Upper lobe of right lung (tissue), 1 donor: ENCODE measurements around the gene SERPINB7. TPM values are rescaled to one million over a fixed set of nuclear protein-coding genes. Genes with fewer than 3 reads are reported as not detected.
A peak's percentile ranks its signal among the peaks of the same experiment; 100 is the strongest.

Source experiments
- ATAC-seq: fragments of 200-7000 bp; cut with Tn5 transposase; one replicate; pipeline ENCODE4 v1.9.1; 2020; ENCODE audit warnings: mild to moderate bottlenecking, moderate library complexity
- DNase-seq: peaks from one replicate; pipeline ENCODE4 v3.0.0-alpha.2; 2020
- H3K27ac ChIP-seq: fragments of 200-600 bp; one replicate; pipeline ENCODE4 v1.8.0; 2022
- H3K27me3 ChIP-seq: fragments of 200-600 bp; one replicate; pipeline ENCODE4 v1.8.0; 2022; ENCODE audit warnings: mild to moderate bottlenecking
- H3K36me3 ChIP-seq: fragments of 200-600 bp; one replicate; pipeline ENCODE4 v1.8.0; 2022
- H3K4me1 ChIP-seq: fragments of 200-600 bp; one replicate; pipeline ENCODE4 v1.8.0; 2022
- H3K4me3 ChIP-seq: fragments of 200-600 bp; one replicate; pipeline ENCODE4 v1.8.0; 2022; ENCODE audit warnings: mild to moderate bottlenecking
- H3K9me3 ChIP-seq: fragments of 200-600 bp; one replicate; pipeline ENCODE4 v1.8.0; 2022
- CTCF ChIP-seq: fragments of 200-600 bp; IDR thresholded peaks from one replicate; pipeline ENCODE4 v1.8.0; 2022; ENCODE audit warnings: antibody characterized with exemption
- intact Hi-C: fragments of 100-400 bp; cut with DNase I; formaldehyde crosslinking; loops from one replicate; pipeline ENCODE4 v1.11.0; 2022
- total RNA-seq: library from RNA; stranded (reverse); fragmentation: NEBNext Ultra II Directional; extraction: Animal tissue kit (Norgen Biotek cat#: 25700); gene quantifications from one replicate; pipeline ENCODE4 v1.2.1, GENCODE V29; 2021
- donor health status: DM: no; HTN: yes; CAD: no; lungs with severe emphysema.

Gene SERPINB7
- total RNA-seq, 1 donor from 2014 or later: 0.29 TPM

GRCh38 chr18:63834471-63835113, 59.4 kb downstream of the SERPINB7 start:
- DNase-seq (no peak), ATAC-seq (no peak)
- Histone ChIP-seq H3K9me3 (no peaks in the 10 kb centered on the region), H3K4me1 (no peaks in the 10 kb centered on the region), H3K27me3 (no peaks in the 10 kb centered on the region), H3K27ac (no peak overlapping the region), H3K4me3 (no peak overlapping the region), H3K36me3 (no peaks in the 10 kb centered on the region)
- no peak for TF ChIP-seq CTCF
- intact Hi-C loops: no loop called here

- no peaks in the 10 kb centered on the region for H3K4me1 ChIP-seq
- H3K27ac ChIP-seq: no peak overlapping the region
- no peak for TF ChIP-seq CTCF
- H3K27me3 ChIP-seq: no peaks in the 10 kb centered on the region
- DNase-seq: no peak
- intact Hi-C loops: no loop called here
- no peaks in the 10 kb centered on the region for H3K36me3 ChIP-seq
- no peak overlapping the region for H3K4me3 ChIP-seq
- no peak for ATAC-seq
- H3K9me3 ChIP-seq: no peaks in the 10 kb centered on the region
Observed at GRCh38 chr18:63836456-63836855, 61.2 kb downstream of the SERPINB7 start.

DNA sequence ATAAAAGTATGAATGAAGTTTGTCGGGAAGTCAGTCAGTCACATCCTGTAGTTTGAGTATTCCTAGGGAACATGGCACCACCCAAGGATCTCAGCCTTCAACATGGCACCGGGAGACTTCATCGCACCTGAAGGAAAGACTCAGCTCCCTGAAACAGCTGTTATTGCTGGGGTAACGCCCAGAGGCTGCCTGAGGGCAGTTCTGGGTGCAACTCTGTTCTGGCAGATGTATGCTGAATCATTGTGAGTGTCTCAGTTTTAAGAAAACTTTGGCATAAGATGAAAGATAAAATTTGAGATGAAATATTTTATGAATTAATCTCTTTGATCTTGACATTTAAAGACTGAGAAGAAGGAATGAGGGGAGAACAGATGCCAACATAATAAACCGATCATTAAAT, 62.4 kb downstream of the SERPINB7 start:
- H3K4me1 ChIP-seq: no peaks in the 10 kb centered on the region
- H3K9me3 ChIP-seq: no peaks in the 10 kb centered on the region
- ATAC-seq (no peak), DNase-seq (no peak)
- H3K27me3 ChIP-seq: no peaks in the 10 kb centered on the region
- TF ChIP-seq CTCF: no peak
- H3K4me3 ChIP-seq: no peak overlapping the region
- H3K36me3 ChIP-seq: no peaks in the 10 kb centered on the region
- intact Hi-C loops: no loop called here
- H3K27ac ChIP-seq: no peak overlapping the region

DNA sequence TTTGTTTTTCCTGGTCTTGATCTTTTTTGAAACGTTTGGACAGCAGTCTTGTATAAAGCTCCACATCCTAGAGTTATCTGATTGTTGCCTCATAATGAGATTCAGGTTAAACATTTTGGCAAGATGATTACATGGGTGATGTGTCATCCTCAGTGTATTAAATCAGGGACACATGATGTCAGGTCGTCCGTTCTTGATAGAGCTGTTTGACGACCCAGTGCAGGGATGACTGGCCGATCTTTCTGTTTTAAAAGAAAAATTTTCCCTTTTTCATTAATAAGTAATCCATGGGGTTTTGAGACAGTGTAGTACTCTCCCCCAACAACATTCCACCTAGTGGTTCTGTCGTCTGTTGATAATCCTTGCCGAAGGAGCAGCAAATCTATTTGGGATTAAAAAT, 67.8 kb downstream of the SERPINB7 start:
- H3K27ac ChIP-seq: no peak overlapping the region
- no peaks in the 10 kb centered on the region for H3K4me1 ChIP-seq
- intact Hi-C loops: no loop called here
- H3K4me3 ChIP-seq: no peak overlapping the region
- H3K36me3 ChIP-seq: no peaks in the 10 kb centered on the region
- no peaks in the 10 kb centered on the region for H3K27me3 ChIP-seq
- DNase-seq (no peak), ATAC-seq (no peak)
- TF ChIP-seq CTCF: no peak
- H3K9me3 ChIP-seq: no peaks in the 10 kb centered on the region

GRCh38 chr18:63844254-63844653, 69.0 kb downstream of the SERPINB7 start:
- DNase-seq (no peak), ATAC-seq (peak; percentile 45)
- H3K36me3 ChIP-seq: no peaks in the 10 kb centered on the region
- no peaks in the 10 kb centered on the region for H3K27me3 ChIP-seq
- H3K27ac ChIP-seq: no peak overlapping the region
- H3K4me3 ChIP-seq: no peak overlapping the region
- no peaks in the 10 kb centered on the region for H3K4me1 ChIP-seq
- peak; percentile 38 for TF ChIP-seq CTCF
- H3K9me3 ChIP-seq: no peaks in the 10 kb centered on the region
- intact Hi-C loops: no loop called here

GRCh38 chr18:63848159-63848558, 72.9 kb downstream of the SERPINB7 start:
- Histone ChIP-seq H3K27me3 (no peaks in the 10 kb centered on the region), H3K36me3 (no peaks in the 10 kb centered on the region), H3K27ac (no peak overlapping the region), H3K4me3 (no peak overlapping the region), H3K9me3 (no peaks in the 10 kb centered on the region), H3K4me1 (no peaks in the 10 kb centered on the region)
- intact Hi-C loops: no loop called here
- ATAC-seq (peak; percentile 80), DNase-seq (no peak)
- peak; percentile 53 for TF ChIP-seq CTCF
